ENCODE measurements around the gene SH3BP5L. TPM values are rescaled to one million over a fixed set of nuclear protein-coding genes. Genes with fewer than 3 reads are reported as not detected.

SH3BP5L gene
- total and polyA plus RNA-seq, 10 of the 15 experiments (the other 5 are each of a cell fraction or from before 2014, with no cell fraction given): 1.1 to 22.8 (median 10.9) TPM

GRCh38 chr1:248861616-248862015 lies 35.9 kb upstream of the SH3BP5L start:
- Histone ChIP-seq H3K27me3 (replicated peaks in 1 of 2; ENCODE audit: control insufficient read depth in 2 of 2, insufficient read depth in 2 of 2, low read length in 1 of 2) (no peaks in the 10 kb centered on the region), H3K27ac (ENCODE audit: control insufficient read depth, insufficient read depth) (no peak overlapping the region), H3K4me3 (no peak overlapping the region), H3K4me1 (ENCODE audit: control insufficient read depth, insufficient read depth, low read length) (peaks cover 11% of the 10 kb centered on the region), H4K20me1 (ENCODE audit: control insufficient read depth, insufficient read depth) (no peaks in the 10 kb centered on the region), H2AFZ (ENCODE audit: control insufficient read depth, low read depth, low read length) (no peak overlapping the region), H3K79me2 (ENCODE audit: control insufficient read depth, insufficient read depth, low read length) (peaks cover 18% of the 10 kb centered on the region), H3K9me3 (replicated peaks; ENCODE audit: control insufficient read depth, insufficient read depth, low read length) (no peaks in the 10 kb centered on the region), H3K9ac (ENCODE audit: control insufficient read depth, insufficient read depth, low read length) (no peak overlapping the region), H3K4me2 (ENCODE audit: control insufficient read depth, insufficient read depth) (no peak overlapping the region), H3K36me3 (ENCODE audit: control insufficient read depth in 2 of 2, insufficient read depth in 2 of 2, low read length in 1 of 2) (no peaks in the 10 kb centered on the region; a peak in 1 of 4 replicates)
- SMC1A ChIA-PET (ENCODE audit: uncharacterized antibody, unreplicated experiment): interaction anchor here (1.1 to 4.3 kb wide), 5 partner anchors 11 to 35 kb away, joined by 3 to 24 read pairs (median 6); partner anchors contain the start of gene SH3BP5L
- RAD21 ChIA-PET (ENCODE audit: unreplicated experiment): interaction anchor here (1.0 to 2.8 kb wide), 3 partner anchors 12 to 42 kb away, joined by 3 to 11 read pairs (median 3); no protein-coding TSS in a partner anchor
- POLR2A ChIA-PET: interaction anchor here (0.6 to 2.5 kb wide), 6 partner anchors 8 to 36 kb away, joined by 4 to 10 read pairs (median 6); partner anchors contain the start of genes SH3BP5L and ZNF672
- intact Hi-C loops (cut with micrococcal nuclease; ENCODE audit: unreplicated experiment): no loop called here
- DNase-seq (ENCODE audit: low read depth, low spot score) (no peak), FAIRE-seq (no peak), ATAC-seq (no peak)
- in situ Hi-C loops (cut with MboI): no loop called here
- CTCF ChIA-PET: interaction anchor here (0.9 to 6.9 kb wide), 7 partner anchors 12 to 439 kb away, joined by 3 to 52 read pairs (median 4); partner anchors contain the start of gene ZNF672
- WGBS (ENCODE audit: insufficient coverage, insufficient replicate concordance, low lambda C conversion rate, missing lambda C conversion rate): 93% methylated on average over 2 of the region's 2 CpGs
- TF ChIP-seq ZBTB11 (CRISPR knock-in tag; IDR thresholded peaks at IDR 0.05) (no peak), NRF1 (conservative IDR thresholded peaks at IDR 0.05; ENCODE audit: low read depth, low read length) (no peak), BRCA1 (IDR thresholded peaks at IDR 0.05; ENCODE audit: low read depth, low read length) (no peak), TBL1XR1 (IDR thresholded peaks at IDR 0.05; ENCODE audit: low read depth, low read length) (no peak), HCFC1 (IDR thresholded peaks at IDR 0.05; ENCODE audit: low read length) (no peak), REST (IDR thresholded peaks at IDR 0.05; ENCODE audit: low read depth, low read length) (no peak), YBX1 (IDR thresholded peaks at IDR 0.05) (no peak)
- TF ChIP-seq, protein P1, sequence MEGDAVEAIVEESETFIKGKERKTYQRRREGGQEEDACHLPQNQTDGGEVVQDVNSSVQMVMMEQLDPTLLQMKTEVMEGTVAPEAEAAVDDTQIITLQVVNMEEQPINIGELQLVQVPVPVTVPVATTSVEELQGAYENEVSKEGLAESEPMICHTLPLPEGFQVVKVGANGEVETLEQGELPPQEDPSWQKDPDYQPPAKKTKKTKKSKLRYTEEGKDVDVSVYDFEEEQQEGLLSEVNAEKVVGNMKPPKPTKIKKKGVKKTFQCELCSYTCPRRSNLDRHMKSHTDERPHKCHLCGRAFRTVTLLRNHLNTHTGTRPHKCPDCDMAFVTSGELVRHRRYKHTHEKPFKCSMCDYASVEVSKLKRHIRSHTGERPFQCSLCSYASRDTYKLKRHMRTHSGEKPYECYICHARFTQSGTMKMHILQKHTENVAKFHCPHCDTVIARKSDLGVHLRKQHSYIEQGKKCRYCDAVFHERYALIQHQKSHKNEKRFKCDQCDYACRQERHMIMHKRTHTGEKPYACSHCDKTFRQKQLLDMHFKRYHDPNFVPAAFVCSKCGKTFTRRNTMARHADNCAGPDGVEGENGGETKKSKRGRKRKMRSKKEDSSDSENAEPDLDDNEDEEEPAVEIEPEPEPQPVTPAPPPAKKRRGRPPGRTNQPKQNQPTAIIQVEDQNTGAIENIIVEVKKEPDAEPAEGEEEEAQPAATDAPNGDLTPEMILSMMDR (IDR thresholded peaks at IDR 0.05 in 2 of 3, conservative IDR thresholded peaks at IDR 0.05 in 1 of 3; ENCODE audit: control insufficient read depth in 2 of 3, extremely low read depth in 1 of 3, insufficient read depth in 1 of 3, low read depth in 3 of 3, low read length in 3 of 3): no peak
- BruUV-seq (replicated peaks): no TSS peak
